ENCODE data around the gene RGS7.

- TF ChIP-seq, protein P1, sequence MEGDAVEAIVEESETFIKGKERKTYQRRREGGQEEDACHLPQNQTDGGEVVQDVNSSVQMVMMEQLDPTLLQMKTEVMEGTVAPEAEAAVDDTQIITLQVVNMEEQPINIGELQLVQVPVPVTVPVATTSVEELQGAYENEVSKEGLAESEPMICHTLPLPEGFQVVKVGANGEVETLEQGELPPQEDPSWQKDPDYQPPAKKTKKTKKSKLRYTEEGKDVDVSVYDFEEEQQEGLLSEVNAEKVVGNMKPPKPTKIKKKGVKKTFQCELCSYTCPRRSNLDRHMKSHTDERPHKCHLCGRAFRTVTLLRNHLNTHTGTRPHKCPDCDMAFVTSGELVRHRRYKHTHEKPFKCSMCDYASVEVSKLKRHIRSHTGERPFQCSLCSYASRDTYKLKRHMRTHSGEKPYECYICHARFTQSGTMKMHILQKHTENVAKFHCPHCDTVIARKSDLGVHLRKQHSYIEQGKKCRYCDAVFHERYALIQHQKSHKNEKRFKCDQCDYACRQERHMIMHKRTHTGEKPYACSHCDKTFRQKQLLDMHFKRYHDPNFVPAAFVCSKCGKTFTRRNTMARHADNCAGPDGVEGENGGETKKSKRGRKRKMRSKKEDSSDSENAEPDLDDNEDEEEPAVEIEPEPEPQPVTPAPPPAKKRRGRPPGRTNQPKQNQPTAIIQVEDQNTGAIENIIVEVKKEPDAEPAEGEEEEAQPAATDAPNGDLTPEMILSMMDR (IDR thresholded peaks at IDR 0.05 in 8 of 11, conservative IDR thresholded peaks at IDR 0.05 in 3 of 11), result no peak
- TF ChIP-seq POLR2A (IDR thresholded peaks at IDR 0.05), result no peak
- TF ChIP-seq POLR2AphosphoS5 (IDR thresholded peaks at IDR 0.05), result no peak
Observed at GRCh38 chr1:241171991-241172390, 185.0 kb downstream of the RGS7 start.
